Hematopoietic multipotent progenitor cell treated with erythropoietin and hydrocortisone succinate and interleukin-3 and kit ligand, for 15 days (in vitro differentiated cells): ENCODE data around the gene AFDN.

ENCODE experiments used
- DNase-seq: peaks from one replicate; pipeline ENCODE4 v3.0.0-alpha.2; 2015; ENCODE audit warnings: low spot score

AFDN gene

GRCh38 chr6:167980911-167981580 is 154.3 kb downstream of the AFDN start:
- no peak for DNase-seq

DNA sequence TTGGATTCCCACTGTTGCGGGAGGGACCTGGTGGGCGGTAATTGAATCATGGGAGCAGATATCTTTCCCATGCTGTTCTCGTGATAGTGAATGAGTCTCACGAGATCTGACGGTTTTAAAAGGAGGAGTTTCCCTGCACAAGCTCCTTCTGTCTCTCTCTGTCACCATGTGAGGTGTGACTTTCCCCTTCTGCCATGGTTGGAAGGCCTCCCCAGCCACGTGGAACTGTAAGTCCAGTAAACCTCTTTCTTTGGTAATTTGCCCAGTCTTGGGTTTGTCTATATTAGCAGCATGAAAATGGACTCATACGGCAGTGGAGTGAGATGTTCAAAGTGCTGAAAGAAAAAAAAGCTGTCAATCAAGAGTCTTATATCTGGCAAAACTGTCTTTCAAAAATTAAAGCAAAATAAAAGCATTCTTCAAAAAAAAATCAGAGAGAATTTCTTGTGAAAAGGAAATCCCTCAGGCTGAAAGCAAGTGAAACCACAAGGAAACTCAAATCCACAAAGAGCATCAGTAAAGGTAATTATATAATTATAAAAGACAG is 155.3 kb downstream of the AFDN start:
- DNase-seq, result no peak

DNA sequence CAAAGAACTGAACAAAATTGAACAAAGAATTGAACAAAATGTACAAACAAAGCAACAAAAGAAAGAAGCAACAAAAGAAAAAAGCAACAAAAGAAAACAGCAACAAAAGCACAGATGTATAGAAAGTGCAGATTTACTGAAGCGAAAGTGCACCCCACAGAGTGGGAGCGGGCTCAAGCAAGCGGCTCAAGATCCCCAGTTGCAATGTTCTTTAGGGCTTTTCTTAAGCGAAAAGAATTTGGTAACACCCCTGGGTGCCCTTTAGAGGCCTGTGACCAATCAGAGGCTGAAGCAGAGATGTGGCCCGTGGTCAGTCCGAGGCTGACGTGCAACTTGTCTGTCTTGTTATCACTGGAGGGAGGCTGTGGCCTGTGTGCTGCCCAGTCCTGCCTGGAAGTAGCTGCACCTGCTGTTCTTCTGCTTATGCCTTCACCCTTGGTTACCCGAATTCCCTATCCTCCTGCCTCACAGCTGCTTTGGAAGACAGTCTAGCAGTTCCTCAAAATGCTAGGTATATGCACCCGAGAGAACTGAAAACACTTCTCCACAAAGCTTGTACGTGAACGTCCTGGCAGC is 157.5 kb downstream of the AFDN start:
- DNase-seq, result no peak

DNA sequence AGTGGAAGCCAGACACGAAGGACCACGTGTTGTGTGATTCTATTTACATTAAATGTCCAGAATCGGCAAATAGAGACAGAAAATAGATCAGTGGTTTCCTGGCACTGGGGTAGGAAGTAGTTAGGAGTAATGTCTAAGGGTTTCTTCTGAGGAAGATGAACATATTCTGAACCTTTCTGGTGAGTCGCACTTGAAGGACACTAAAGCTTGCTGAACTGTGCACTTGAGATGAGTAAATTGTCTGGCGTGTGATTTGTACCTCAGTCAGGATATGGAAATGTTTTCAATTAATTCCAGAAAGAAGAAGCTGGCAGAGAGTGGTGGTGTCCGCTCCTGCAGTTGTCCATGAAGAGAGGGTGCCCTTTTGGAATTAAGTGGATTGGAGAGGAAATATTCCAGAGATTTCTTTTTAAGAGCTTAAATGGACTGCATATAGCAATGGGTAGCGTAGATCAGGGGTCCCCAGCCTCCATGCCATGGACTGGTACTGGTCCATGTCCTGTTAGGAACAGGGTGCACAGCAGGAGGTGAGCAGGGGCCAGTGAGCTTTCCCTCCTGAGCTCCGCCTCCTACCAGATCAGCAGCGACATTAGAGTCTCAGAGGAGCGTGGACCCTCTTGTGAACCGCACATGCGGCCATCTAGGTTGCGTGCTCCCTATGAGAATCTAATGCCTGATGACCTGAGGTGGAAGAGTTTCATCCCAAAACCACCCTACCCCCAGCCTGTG is 158.3 kb downstream of the AFDN start:
- no peak for DNase-seq

DNA sequence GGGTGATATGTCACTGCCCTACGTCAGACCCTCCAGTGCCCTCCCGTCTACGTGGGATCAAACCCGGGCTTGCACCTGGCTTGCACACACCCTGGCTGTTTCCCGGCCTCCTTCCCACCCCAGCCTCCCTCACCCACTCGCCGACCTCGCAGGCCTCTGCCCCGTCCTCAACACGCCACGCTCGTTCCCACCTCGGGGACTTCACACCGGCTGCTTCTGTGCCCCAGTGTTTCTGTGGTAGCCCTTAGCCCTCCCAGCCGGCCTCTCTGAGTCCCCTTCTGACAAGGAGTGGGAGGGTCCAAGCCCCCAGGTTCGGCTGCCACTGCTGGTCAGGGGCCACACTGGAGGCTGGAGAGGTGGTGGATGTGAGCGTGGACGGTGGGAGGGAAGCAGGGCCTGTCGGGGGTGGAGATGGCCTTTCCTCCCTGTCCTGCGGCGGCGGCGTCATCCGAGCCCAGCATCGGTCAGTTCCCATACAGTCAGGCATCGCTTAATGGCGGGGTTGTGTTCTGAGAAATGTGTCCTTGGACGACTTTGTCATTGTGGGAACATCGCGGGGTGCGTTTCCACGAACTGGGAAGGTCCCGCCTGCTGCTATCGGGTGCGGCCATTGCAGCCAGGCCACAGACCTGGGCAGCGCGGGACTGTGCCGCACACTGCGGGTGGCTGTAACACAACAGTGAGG is 159.3 kb downstream of the AFDN start:
- no peak for DNase-seq

- DNase-seq, result no peak
These were observed 160.9 kb downstream of the AFDN start for GRCh38 chr6:167987396-167988153.

- DNase-seq, result no peak
These were observed 161.4 kb downstream of the AFDN start for GRCh38 chr6:167988154-167988495.

GRCh38 chr6:167988945-167989841 is 162.5 kb downstream of the AFDN start:
- DNase-seq, result no peak

- no peak for DNase-seq
These were observed 163.6 kb downstream of the AFDN start for GRCh38 chr6:167990016-167990945.

- DNase-seq, result no peak
These were observed 166.5 kb downstream of the AFDN start for GRCh38 chr6:167993169-167993568.

- DNase-seq, result no peak
These were observed 167.1 kb downstream of the AFDN start for GRCh38 chr6:167993831-167994230.

GRCh38 chr6:167995302-167995701 is 168.6 kb downstream of the AFDN start:
- DNase-seq, result no peak

- no peak for DNase-seq
These were observed 169.0 kb downstream of the AFDN start for GRCh38 chr6:167995731-167996151.

- no peak for DNase-seq
These were observed 169.9 kb downstream of the AFDN start for GRCh38 chr6:167996424-167997199.

DNA sequence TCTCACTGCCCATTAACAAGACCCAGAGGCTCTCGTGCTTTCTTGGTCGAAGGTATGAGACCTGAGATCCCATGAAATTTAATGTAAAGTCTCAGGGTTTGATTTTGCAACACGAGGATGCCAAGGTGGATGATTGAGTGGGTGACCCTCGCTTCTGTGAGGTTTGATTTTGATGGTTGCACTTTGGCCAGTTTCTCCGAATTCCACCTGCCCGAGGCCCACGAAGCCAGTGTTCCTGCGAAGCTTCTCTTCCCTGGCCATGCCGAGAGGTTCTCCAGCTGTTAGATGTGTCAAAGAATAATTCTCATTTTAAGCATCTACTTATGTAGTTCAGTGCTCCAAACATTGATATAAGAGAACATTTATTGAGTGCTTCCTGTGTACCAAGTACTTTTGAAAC is 170.9 kb downstream of the AFDN start, which contains the start of gene KIF25:
Gene KIF25, plus strand, starts transcription at position 30 of the 400 bp plus-strand sequence. CDS start 31,915 bp downstream, outside the sequence.
- DNase-seq, result no peak

- DNase-seq, result no peak
These were observed 171.5 kb downstream of the AFDN start for GRCh38 chr6:167998215-167998614.

- no peak for DNase-seq
These were observed 173.7 kb downstream of the AFDN start for GRCh38 chr6:168000198-168001028.

- no peak for DNase-seq
These were observed 174.3 kb downstream of the AFDN start for GRCh38 chr6:168001029-168001332.
